ENCODE results near the gene FAM200A.

- TF ChIP-seq CTCF (IDR thresholded peaks at IDR 0.05; ENCODE audit: low read depth, low read length) (no peak), EZH2phosphoT487 (IDR thresholded peaks at IDR 0.05; ENCODE audit: low read depth) (no peak)
Observed at GRCh38 chr7:99554939-99555338, 3.0 kb upstream of the FAM200A start.

All from OCI-LY3 (cell line).